Loucy (cell line): ENCODE data around the gene MBNL3.

ENCODE experiments used
- EZH2phosphoT487 ChIP-seq: fragments of 200-600 bp; IDR thresholded peaks from 2 replicates; pipeline ENCODE4 v1.6.1; 2018; ENCODE audit warnings: antibody characterized with exemption, mild to moderate bottlenecking, moderate library complexity, borderline replicate concordance
- TF ChIP-seq, protein P1 (sequence below): fragments of 200-600 bp; sonication (generic); conservative IDR thresholded peaks from 2 replicates; pipeline ENCODE4 v1.5.1; 2014; ENCODE audit warnings: mild to moderate bottlenecking, antibody characterized with exemption, low read length

- TF ChIP-seq, protein P1, sequence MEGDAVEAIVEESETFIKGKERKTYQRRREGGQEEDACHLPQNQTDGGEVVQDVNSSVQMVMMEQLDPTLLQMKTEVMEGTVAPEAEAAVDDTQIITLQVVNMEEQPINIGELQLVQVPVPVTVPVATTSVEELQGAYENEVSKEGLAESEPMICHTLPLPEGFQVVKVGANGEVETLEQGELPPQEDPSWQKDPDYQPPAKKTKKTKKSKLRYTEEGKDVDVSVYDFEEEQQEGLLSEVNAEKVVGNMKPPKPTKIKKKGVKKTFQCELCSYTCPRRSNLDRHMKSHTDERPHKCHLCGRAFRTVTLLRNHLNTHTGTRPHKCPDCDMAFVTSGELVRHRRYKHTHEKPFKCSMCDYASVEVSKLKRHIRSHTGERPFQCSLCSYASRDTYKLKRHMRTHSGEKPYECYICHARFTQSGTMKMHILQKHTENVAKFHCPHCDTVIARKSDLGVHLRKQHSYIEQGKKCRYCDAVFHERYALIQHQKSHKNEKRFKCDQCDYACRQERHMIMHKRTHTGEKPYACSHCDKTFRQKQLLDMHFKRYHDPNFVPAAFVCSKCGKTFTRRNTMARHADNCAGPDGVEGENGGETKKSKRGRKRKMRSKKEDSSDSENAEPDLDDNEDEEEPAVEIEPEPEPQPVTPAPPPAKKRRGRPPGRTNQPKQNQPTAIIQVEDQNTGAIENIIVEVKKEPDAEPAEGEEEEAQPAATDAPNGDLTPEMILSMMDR: no peak
- TF ChIP-seq EZH2phosphoT487: no peak
Observed at GRCh38 chrX:132394591-132394990, 94.2 kb downstream of the MBNL3 start.
